HL-60 (cell line): ENCODE measurements around the gene GRM8.

Source experiments
- DNase-seq, 2 experiments: peaks; one replicate each; pipeline ENCODE4 v3.0.0-alpha.2; 2010 to 2020; ENCODE audit warnings: low read depth in 1 of 2, low spot score in 1 of 2
- H3K27ac ChIP-seq: fragments of 250-450 bp; sonication (Bioruptor Pico); replicated peaks from 2 replicates; pipeline ENCODE4 v1.5.1; 2020; ENCODE audit warnings: mild to moderate bottlenecking, moderate library complexity
- H3K27me3 ChIP-seq: fragments of 250-450 bp; sonication (Bioruptor Pico); 2 replicates; pipeline ENCODE4 v1.5.1; 2021; ENCODE audit warnings: mild to moderate bottlenecking, moderate library complexity; ENCODE audit not compliant: insufficient read depth, poor library complexity, severe bottlenecking
- H3K4me3 ChIP-seq: replicated peaks from 2 replicates; pipeline ENCODE4 v1.5.1; 2011; ENCODE audit warnings: mild to moderate bottlenecking, control low read depth, low read length; ENCODE audit not compliant: insufficient read depth
- GABPA ChIP-seq: IDR thresholded peaks from 2 replicates; pipeline ENCODE4 v1.6.1; 2012; ENCODE audit warnings: low read depth
- POLR2AphosphoS5 ChIP-seq: IDR thresholded peaks from 2 replicates; pipeline ENCODE4 v1.6.1; 2012; ENCODE audit warnings: low read depth
- REST ChIP-seq: IDR thresholded peaks from 2 replicates; pipeline ENCODE4 v1.6.1; 2012; ENCODE audit warnings: low read depth; ENCODE audit not compliant: insufficient replicate concordance
- SPI1 ChIP-seq: IDR thresholded peaks from 2 replicates; pipeline ENCODE4 v1.6.1; 2012; ENCODE audit warnings: low read depth, mild to moderate bottlenecking, borderline replicate concordance
- TF ChIP-seq, protein P1 (sequence below): IDR thresholded peaks from one replicate; pipeline ENCODE4 v1.5.1; 2011; ENCODE audit warnings: low read length, control low read depth, inconsistent platforms; ENCODE audit not compliant: insufficient read depth

The GRM8 gene

GRCh38 chr7:126715076-126715475, 537.7 kb downstream of the GRM8 start:
- Histone ChIP-seq H3K4me3 (no peak overlapping the region), H3K27me3 (no peaks in the 10 kb centered on the region), H3K27ac (no peak overlapping the region)
- no peak for TF ChIP-seq REST
- DNase-seq, result no peak

GRCh38 chr7:126702242-126703016, 550.3 kb downstream of the GRM8 start:
- no peak for TF ChIP-seq SPI1
- TF ChIP-seq REST, result no peak
- TF ChIP-seq, protein P1, sequence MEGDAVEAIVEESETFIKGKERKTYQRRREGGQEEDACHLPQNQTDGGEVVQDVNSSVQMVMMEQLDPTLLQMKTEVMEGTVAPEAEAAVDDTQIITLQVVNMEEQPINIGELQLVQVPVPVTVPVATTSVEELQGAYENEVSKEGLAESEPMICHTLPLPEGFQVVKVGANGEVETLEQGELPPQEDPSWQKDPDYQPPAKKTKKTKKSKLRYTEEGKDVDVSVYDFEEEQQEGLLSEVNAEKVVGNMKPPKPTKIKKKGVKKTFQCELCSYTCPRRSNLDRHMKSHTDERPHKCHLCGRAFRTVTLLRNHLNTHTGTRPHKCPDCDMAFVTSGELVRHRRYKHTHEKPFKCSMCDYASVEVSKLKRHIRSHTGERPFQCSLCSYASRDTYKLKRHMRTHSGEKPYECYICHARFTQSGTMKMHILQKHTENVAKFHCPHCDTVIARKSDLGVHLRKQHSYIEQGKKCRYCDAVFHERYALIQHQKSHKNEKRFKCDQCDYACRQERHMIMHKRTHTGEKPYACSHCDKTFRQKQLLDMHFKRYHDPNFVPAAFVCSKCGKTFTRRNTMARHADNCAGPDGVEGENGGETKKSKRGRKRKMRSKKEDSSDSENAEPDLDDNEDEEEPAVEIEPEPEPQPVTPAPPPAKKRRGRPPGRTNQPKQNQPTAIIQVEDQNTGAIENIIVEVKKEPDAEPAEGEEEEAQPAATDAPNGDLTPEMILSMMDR, result no peak
- no peak for TF ChIP-seq GABPA
- TF ChIP-seq POLR2AphosphoS5, result no peak
- no peak for DNase-seq
- no peak overlapping the region for H3K4me3 ChIP-seq
- H3K27me3 ChIP-seq, result no peaks in the 10 kb centered on the region
- H3K27ac ChIP-seq, result no peak overlapping the region

DNA sequence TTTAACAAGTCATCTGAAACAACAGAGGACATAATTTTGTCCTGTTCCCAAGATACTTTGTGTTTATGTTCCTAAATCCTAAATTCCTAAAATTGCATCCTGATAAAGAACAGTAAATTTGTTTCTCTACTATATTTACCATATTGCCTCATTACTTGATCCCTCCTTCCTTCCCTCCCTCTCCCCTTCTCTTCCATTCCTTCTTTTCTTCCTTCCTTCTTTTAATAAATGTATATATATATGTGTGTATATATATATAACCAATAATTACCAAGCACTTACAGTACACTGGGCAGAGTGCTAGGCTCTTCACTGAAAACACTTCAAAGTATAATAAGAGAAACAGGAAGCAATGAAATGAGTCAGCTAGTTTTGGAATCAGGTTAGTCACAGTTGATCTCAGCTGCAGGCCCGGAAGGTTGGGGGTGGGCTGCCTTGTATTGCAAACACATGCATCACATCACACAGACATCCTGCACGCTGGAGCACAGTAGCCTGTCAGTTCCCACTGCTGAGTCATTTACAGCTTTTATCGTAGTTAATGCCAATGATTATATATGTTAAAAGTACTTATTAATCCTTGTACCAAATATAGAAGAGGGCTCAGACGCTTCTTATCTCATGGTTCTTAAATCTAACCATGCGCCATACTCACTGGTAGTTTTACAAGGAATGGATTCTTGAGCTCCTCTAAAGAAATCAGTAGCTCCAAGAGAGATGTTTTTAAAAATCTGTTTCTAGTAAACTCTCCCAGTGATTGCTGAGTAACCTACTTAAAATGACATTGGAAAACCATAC, 551.7 kb downstream of the GRM8 start:
- H3K4me3 ChIP-seq, result no peak overlapping the region
- TF ChIP-seq POLR2AphosphoS5 (peak; percentile 68), SPI1 (peak; percentile 23; the same call in 1 of the 2 replicates), GABPA (no peak), REST (no peak)
- TF ChIP-seq, protein P1, result no peak
- H3K27me3 ChIP-seq, result no peaks in the 10 kb centered on the region
- peak overlapping the region; percentile 58 for H3K27ac ChIP-seq
- DNase-seq, result peak; percentile 66 to 91
